Chondrocyte (in vitro differentiated cells): ENCODE measurements around the gene RMND1. TPM values are rescaled to one million over a fixed set of nuclear protein-coding genes. Genes with fewer than 3 reads are reported as not detected.

Source experiments
- DNase-seq: peaks from one replicate; pipeline ENCODE4 v3.0.0; 2021; ENCODE audit warnings: mixed read lengths, low spot score
- H3K27ac Mint-ChIP-seq: one replicate; pipeline ENCODE4 v1.8.0; 2021; ENCODE audit warnings: mild to moderate bottlenecking, moderate library complexity, mixed read lengths; ENCODE audit not compliant: unreplicated experiment
- H3K27me3 Mint-ChIP-seq: 2 replicates; pipeline ENCODE4 v1.8.0; 2021; ENCODE audit warnings: low read depth, mixed read lengths
- H3K36me3 Mint-ChIP-seq: 2 replicates; pipeline ENCODE4 v1.8.0; 2021; ENCODE audit warnings: low read depth, mixed read lengths
- H3K4me1 Mint-ChIP-seq: 2 replicates; pipeline ENCODE4 v1.8.0; 2021; ENCODE audit warnings: low read depth, mild to moderate bottlenecking, mixed read lengths
- H3K4me3 Mint-ChIP-seq: one replicate; pipeline ENCODE4 v1.8.0; 2021; ENCODE audit warnings: mild to moderate bottlenecking, moderate library complexity, mixed read lengths; ENCODE audit not compliant: unreplicated experiment
- H3K9me3 Mint-ChIP-seq: 2 replicates; pipeline ENCODE4 v1.8.0; 2021; ENCODE audit warnings: low read depth, mixed read lengths
- total RNA-seq: library from RNA; stranded (reverse); gene quantifications from 3 replicates; pipeline ENCODE4 v1.2.1, GENCODE V29; 2021
- TF ChIP-seq, protein P1 (sequence below): fragments of 200-600 bp; sonication (generic); IDR thresholded peaks from 2 replicates; pipeline ENCODE4 v1.5.0; 2021; ENCODE audit warnings: antibody characterized with exemption, mild to moderate bottlenecking, moderate library complexity

Gene RMND1
- total RNA-seq, 1 donor from 2014 or later, result 42.5 TPM

GRCh38 chr6:151432651-151433050 lies 19.3 kb downstream of the RMND1 start:
- Mint-ChIP-seq H3K9me3 (no peaks in the 10 kb centered on the region), H3K27ac (peak overlapping the region; percentile 14), H3K4me3 (no peak overlapping the region), H3K27me3 (no peaks in the 10 kb centered on the region), H3K36me3 (peaks cover 21% of the 10 kb centered on the region), H3K4me1 (peaks cover 38% of the 10 kb centered on the region)
- DNase-seq, result no peak
- TF ChIP-seq, protein P1, sequence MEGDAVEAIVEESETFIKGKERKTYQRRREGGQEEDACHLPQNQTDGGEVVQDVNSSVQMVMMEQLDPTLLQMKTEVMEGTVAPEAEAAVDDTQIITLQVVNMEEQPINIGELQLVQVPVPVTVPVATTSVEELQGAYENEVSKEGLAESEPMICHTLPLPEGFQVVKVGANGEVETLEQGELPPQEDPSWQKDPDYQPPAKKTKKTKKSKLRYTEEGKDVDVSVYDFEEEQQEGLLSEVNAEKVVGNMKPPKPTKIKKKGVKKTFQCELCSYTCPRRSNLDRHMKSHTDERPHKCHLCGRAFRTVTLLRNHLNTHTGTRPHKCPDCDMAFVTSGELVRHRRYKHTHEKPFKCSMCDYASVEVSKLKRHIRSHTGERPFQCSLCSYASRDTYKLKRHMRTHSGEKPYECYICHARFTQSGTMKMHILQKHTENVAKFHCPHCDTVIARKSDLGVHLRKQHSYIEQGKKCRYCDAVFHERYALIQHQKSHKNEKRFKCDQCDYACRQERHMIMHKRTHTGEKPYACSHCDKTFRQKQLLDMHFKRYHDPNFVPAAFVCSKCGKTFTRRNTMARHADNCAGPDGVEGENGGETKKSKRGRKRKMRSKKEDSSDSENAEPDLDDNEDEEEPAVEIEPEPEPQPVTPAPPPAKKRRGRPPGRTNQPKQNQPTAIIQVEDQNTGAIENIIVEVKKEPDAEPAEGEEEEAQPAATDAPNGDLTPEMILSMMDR, result no peak

GRCh38 chr6:151431337-151431736 lies 20.6 kb downstream of the RMND1 start:
- peaks cover 26% of the 10 kb centered on the region for H3K36me3 Mint-ChIP-seq
- H3K4me1 Mint-ChIP-seq, result peaks cover 25% of the 10 kb centered on the region
- no peak overlapping the region for H3K4me3 Mint-ChIP-seq
- DNase-seq, result no peak
- TF ChIP-seq, protein P1, result no peak
- peak overlapping the region; percentile 50 for H3K27ac Mint-ChIP-seq
- H3K9me3 Mint-ChIP-seq, result no peaks in the 10 kb centered on the region
- no peaks in the 10 kb centered on the region for H3K27me3 Mint-ChIP-seq

DNA sequence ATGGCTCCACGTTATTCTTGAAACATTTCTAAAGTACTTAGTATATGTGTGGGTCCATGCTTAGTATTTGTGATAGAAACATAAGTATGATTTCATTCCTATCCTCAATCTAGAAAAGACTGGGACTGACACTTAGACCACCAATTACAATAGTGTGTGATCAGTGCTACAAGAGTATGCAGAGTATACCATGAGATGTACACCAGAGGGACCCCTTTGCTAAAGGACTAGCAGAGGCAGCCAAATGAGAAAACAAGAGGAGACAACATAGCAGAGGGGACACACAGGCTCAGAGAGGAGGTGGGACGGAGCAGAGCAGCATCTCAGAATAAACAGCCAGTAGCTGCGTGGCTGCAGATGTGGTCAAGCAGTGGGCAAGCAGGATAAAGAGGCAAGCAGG lies 21.0 kb downstream of the RMND1 start:
- Mint-ChIP-seq H3K27ac (peak overlapping the region; percentile 50), H3K36me3 (peaks cover 30% of the 10 kb centered on the region), H3K4me1 (peaks cover 20% of the 10 kb centered on the region), H3K27me3 (no peaks in the 10 kb centered on the region), H3K9me3 (no peaks in the 10 kb centered on the region), H3K4me3 (no peak overlapping the region)
- TF ChIP-seq, protein P1, result peak; percentile 46
- peak; percentile 19 for DNase-seq

- TF ChIP-seq, protein P1, result no peak
- no peaks in the 10 kb centered on the region for H3K27me3 Mint-ChIP-seq
- H3K4me3 Mint-ChIP-seq, result no peak overlapping the region
- no peak for DNase-seq
- H3K27ac Mint-ChIP-seq, result no peak overlapping the region
- H3K4me1 Mint-ChIP-seq, result peaks cover 17% of the 10 kb centered on the region
- H3K9me3 Mint-ChIP-seq, result no peaks in the 10 kb centered on the region
- peaks cover 36% of the 10 kb centered on the region for H3K36me3 Mint-ChIP-seq
Measured at GRCh38 chr6:151428093-151428735, 23.7 kb downstream of the RMND1 start.

GRCh38 chr6:151425561-151425960 lies 26.4 kb downstream of the RMND1 start:
- TF ChIP-seq, protein P1, result no peak
- Mint-ChIP-seq H3K4me3 (no peak overlapping the region), H3K9me3 (no peaks in the 10 kb centered on the region), H3K27me3 (no peaks in the 10 kb centered on the region), H3K27ac (peak overlapping the region; percentile 27), H3K4me1 (peaks cover 21% of the 10 kb centered on the region), H3K36me3 (peaks cover 24% of the 10 kb centered on the region)
- DNase-seq, result no peak
